Sigmoid colon (tissue), 7 donors: ENCODE measurements around the gene CERKL. TPM values are rescaled to one million over a fixed set of nuclear protein-coding genes. Genes with fewer than 3 reads are reported as not detected.

Experiments used
- polyA plus RNA-seq, 3 donors: library from polyadenylated mRNA; stranded (reverse); fragments of 200-250 nt; gene quantifications; one replicate each; pipeline ENCODE4 v1.2.3, GENCODE V29; 2013
- total RNA-seq, 4 donors: library from RNA; depleted of rRNA; stranded (reverse); fragments of >200 nt; gene quantifications; one replicate each; pipeline ENCODE4 v1.1.0, GENCODE V29; 2016
- donor health status: healthy with polysubstance abuse.
- donor health status: Bipolar disorder and iron deficiency.
- donor health status: healthy.

CERKL gene
- total and polyA plus RNA-seq, 7 donors, result 0.09 TPM; not detected in 6

Other genes with a start within 250 kb of the CERKL start
- 10 to 100 TPM in 3 of 4 donors, 1 to 10 TPM in 1; 9.7 to 14.6 (median 11.9) TPM for gene ITGA4, start 199.7 kb downstream of the CERKL start, total RNA-seq
- 10 to 100 TPM in 1 of 3 donors, 1 to 10 TPM in 2; 1.8 to 15.6 (median 9.9) TPM for gene ITGA4, start 199.7 kb downstream of the CERKL start, polyA plus RNA-seq
- gene NEUROD1, start 23.4 kb upstream of the CERKL start, total RNA-seq, result not detected
- gene NEUROD1, start 23.4 kb upstream of the CERKL start, polyA plus RNA-seq, result 1 to 10 TPM in 2 of 3 donors, under 1 TPM in 1; 0.39 to 3.6 (median 2.3) TPM
- gene ITPRID2, start 234.6 kb upstream of the CERKL start, total RNA-seq, result 100 to 1,000 TPM in 1 of 4 donors, 10 to 100 TPM in 3; 70.9 to 129 (median 81.2) TPM
- 100 to 1,000 TPM in 2 of 3 donors, 10 to 100 TPM in 1; 75.7 to 135 (median 116) TPM for gene ITPRID2, start 234.6 kb upstream of the CERKL start, polyA plus RNA-seq